Nephron (organoid): Measurements from ENCODE around the gene ACKR2.

Source experiments
- H3K27ac Mint-ChIP-seq, 3 experiments: 2 replicates each; pipeline ENCODE4 v1.8.0; 2020; ENCODE audit warnings: mixed read lengths in 3 of 3, mild to moderate bottlenecking in 2 of 3, moderate library complexity in 1 of 3
- H3K27me3 Mint-ChIP-seq: 2 replicates; pipeline ENCODE4 v1.8.0; 2021; ENCODE audit warnings: low read depth, mild to moderate bottlenecking, moderate library complexity, mixed read lengths
- H3K36me3 Mint-ChIP-seq: 2 replicates; pipeline ENCODE4 v1.8.0; 2020; ENCODE audit warnings: low read depth, mixed read lengths
- H3K4me1 Mint-ChIP-seq: 2 replicates; pipeline ENCODE4 v1.8.0; 2020; ENCODE audit warnings: mixed read lengths
- H3K4me3 Mint-ChIP-seq, 3 experiments: 2 replicates each; pipeline ENCODE4 v1.8.0; 2020; ENCODE audit warnings: mild to moderate bottlenecking in 3 of 3, mixed read lengths in 3 of 3, moderate library complexity in 2 of 3
- H3K9me3 Mint-ChIP-seq: 2 replicates; pipeline ENCODE4 v1.8.0; 2020; ENCODE audit warnings: mixed read lengths
- TF ChIP-seq, protein P1 (sequence below), 3 experiments: fragments of 200-600 bp; sonication (generic); IDR thresholded peaks; one replicate each; pipeline ENCODE4 v1.5.0; 2021; ENCODE audit warnings: antibody characterized with exemption in 3 of 3; ENCODE audit not compliant: unreplicated experiment in 3 of 3

Gene ACKR2

GRCh38 chr3:42867138-42867537, 57.9 kb downstream of the ACKR2 start:
- TF ChIP-seq, protein P1, sequence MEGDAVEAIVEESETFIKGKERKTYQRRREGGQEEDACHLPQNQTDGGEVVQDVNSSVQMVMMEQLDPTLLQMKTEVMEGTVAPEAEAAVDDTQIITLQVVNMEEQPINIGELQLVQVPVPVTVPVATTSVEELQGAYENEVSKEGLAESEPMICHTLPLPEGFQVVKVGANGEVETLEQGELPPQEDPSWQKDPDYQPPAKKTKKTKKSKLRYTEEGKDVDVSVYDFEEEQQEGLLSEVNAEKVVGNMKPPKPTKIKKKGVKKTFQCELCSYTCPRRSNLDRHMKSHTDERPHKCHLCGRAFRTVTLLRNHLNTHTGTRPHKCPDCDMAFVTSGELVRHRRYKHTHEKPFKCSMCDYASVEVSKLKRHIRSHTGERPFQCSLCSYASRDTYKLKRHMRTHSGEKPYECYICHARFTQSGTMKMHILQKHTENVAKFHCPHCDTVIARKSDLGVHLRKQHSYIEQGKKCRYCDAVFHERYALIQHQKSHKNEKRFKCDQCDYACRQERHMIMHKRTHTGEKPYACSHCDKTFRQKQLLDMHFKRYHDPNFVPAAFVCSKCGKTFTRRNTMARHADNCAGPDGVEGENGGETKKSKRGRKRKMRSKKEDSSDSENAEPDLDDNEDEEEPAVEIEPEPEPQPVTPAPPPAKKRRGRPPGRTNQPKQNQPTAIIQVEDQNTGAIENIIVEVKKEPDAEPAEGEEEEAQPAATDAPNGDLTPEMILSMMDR (IDR thresholded peaks at IDR 0.05; ENCODE audit: unreplicated experiment in 3 of 3), result no peak
- H3K4me3 Mint-ChIP-seq, result no peak overlapping the region

DNA sequence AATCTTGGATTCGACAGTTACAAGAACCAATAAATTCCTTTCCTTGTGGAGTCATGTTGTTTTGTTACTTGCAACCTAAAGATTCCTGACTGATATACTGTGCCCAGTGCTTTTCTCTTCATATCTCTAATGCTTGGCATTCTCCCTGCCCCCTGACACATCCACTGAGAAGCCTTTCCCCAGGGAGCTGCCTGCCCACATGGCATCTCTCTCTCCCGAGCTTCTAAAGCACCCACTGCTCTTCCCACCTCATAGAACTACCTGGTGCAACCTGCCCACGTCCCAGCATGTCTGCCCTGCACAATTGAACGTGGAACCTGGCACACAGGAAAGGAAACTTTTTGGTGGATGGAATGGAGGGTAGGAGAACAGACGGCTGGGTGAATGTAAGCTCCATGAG, 59.6 kb downstream of the ACKR2 start:
- peaks cover 16% of the 10 kb centered on the region for H3K4me1 Mint-ChIP-seq
- no peaks in the 10 kb centered on the region for H3K9me3 Mint-ChIP-seq
- H3K4me3 Mint-ChIP-seq, result no peak overlapping the region
- no peak overlapping the region for H3K27ac Mint-ChIP-seq
- peaks cover 5% of the 10 kb centered on the region for H3K27me3 Mint-ChIP-seq
- H3K36me3 Mint-ChIP-seq, result no peaks in the 10 kb centered on the region
- TF ChIP-seq, protein P1 (IDR thresholded peaks at IDR 0.05; ENCODE audit: unreplicated experiment in 3 of 3), result no peak

More at GRCh38 chr3:42867138-42867537, 57.9 kb downstream of the ACKR2 start:
- no peak overlapping the region for H3K27ac Mint-ChIP-seq
- peaks cover 7% of the 10 kb centered on the region for H3K27me3 Mint-ChIP-seq
- peaks cover under 1% of the 10 kb centered on the region for H3K9me3 Mint-ChIP-seq
- H3K36me3 Mint-ChIP-seq, result no peaks in the 10 kb centered on the region
- peaks cover 9% of the 10 kb centered on the region for H3K4me1 Mint-ChIP-seq

- H3K4me1 Mint-ChIP-seq, result peaks cover 26% of the 10 kb centered on the region
- peaks cover 5% of the 10 kb centered on the region for H3K27me3 Mint-ChIP-seq
- peak overlapping the region in 1 of 3 experiments; percentile 47 for H3K4me3 Mint-ChIP-seq
- TF ChIP-seq, protein P1 (IDR thresholded peaks at IDR 0.05; ENCODE audit: unreplicated experiment in 3 of 3), result no peak
- H3K9me3 Mint-ChIP-seq, result no peaks in the 10 kb centered on the region
- H3K36me3 Mint-ChIP-seq, result no peaks in the 10 kb centered on the region
- peak overlapping the region; percentile 52 to 84 (median 64) for H3K27ac Mint-ChIP-seq
Measured at GRCh38 chr3:42871592-42872196, 62.4 kb downstream of the ACKR2 start.

DNA sequence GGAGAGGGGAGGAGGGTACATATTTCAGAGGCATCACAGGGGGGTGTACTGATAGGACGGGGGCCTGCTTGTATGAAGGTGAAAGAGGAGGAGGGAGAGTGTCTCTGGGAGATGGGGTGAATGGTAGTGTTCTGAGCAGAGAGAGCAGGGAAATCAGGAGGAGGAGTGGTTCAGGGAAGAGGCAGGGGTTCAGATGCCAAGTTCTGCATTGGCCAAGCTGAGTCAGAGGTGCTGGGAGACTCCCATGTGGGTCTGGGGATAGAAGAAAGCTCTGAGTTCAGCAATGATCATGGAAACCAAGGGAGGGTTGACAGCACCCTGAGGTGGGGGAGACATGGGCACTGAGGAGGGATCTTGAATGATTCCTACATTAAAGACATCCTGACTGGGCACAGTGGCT, 63.5 kb downstream of the ACKR2 start:
- Mint-ChIP-seq H3K4me1 (peaks cover 26% of the 10 kb centered on the region), H3K9me3 (no peaks in the 10 kb centered on the region), H3K27ac (peak overlapping the region; percentile 52 to 84 (median 64)), H3K27me3 (peaks cover 5% of the 10 kb centered on the region), H3K36me3 (no peaks in the 10 kb centered on the region), H3K4me3 (no peak overlapping the region)
- TF ChIP-seq, protein P1 (IDR thresholded peaks at IDR 0.05; ENCODE audit: unreplicated experiment in 3 of 3), result no peak

DNA sequence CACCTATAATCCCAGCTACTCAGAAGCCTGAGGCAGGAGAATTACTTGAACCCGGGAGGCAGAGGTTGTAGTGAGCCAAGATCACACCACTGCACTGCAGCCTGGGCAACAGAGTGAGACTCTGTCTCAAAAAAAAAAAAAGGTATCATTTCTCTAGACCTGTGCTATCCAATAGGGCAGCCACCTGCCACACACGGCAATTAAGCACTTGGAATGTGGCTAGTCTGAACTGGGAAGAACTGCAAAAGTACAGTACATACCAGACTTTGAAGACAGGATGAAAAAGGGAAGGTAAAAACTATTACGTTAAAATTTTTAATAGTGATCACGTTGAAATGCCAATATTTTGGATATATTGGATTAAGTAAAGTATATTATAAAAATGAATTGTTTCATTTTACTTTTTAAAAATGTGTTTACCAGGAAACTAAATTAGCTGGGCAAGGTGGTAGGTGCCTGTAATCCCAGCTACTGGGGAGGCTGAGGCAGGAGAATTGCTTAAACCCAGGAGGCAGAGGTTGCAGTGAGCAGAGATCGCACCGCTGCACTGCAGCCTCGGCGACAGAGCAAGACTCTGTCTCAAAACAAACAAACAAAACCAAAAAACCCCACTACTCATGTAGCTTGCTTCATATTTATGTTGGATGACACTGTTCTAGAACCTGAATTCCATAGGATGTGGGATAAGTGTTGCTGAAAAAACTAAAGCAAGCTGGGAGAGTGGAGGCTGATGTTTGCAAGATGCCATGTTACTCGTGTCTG, 64.2 kb downstream of the ACKR2 start:
- TF ChIP-seq, protein P1 (IDR thresholded peaks at IDR 0.05; ENCODE audit: unreplicated experiment in 3 of 3), result no peak
- H3K27ac Mint-ChIP-seq, result peak overlapping the region; percentile 61 to 84 (median 81)
- H3K36me3 Mint-ChIP-seq, result no peaks in the 10 kb centered on the region
- peaks cover 5% of the 10 kb centered on the region for H3K27me3 Mint-ChIP-seq
- H3K4me3 Mint-ChIP-seq, result no peak overlapping the region
- peaks cover 30% of the 10 kb centered on the region for H3K4me1 Mint-ChIP-seq
- no peaks in the 10 kb centered on the region for H3K9me3 Mint-ChIP-seq
